HepG2 (cell line): Measurements from ENCODE around the gene AJUBA. TPM values are rescaled to one million over a fixed set of nuclear protein-coding genes. Genes with fewer than 3 reads are reported as not detected.
A peak's percentile ranks its signal among the peaks of the same experiment; 100 is the strongest.

ENCODE experiments used
- CHCHD3 ChIP-seq: sonication (generic); formaldehyde crosslinking; IDR thresholded peaks from 2 replicates; pipeline ENCODE4 v1.8.0; 2022; ENCODE audit warnings: mild to moderate bottlenecking, missing genetic modification reagents, moderate library complexity
- CREB1 ChIP-seq, 2 experiments: fragments of 450-650 bp in 1 of 2; IDR thresholded peaks; 2 replicates each; pipeline ENCODE4 v1.6.1; 2016 to 2017; ENCODE audit warnings: control low read depth in 1 of 2, mild to moderate bottlenecking in 1 of 2, missing compliant biosample characterization in 1 of 2, missing genetic modification characterization in 1 of 2
- EEA1 ChIP-seq: sonication (generic); formaldehyde crosslinking; IDR thresholded peaks from 2 replicates; pipeline ENCODE4 v1.5.1; 2020; ENCODE audit warnings: mild to moderate bottlenecking, missing genetic modification reagents, borderline replicate concordance
- FOXP4 ChIP-seq: sonication (generic); formaldehyde crosslinking; IDR thresholded peaks from 2 replicates; pipeline ENCODE4 v1.4.0; 2020; ENCODE audit warnings: missing genetic modification reagents
- GABPB1 ChIP-seq: IDR thresholded peaks from 2 replicates; pipeline ENCODE4 v1.6.1; 2016; ENCODE audit warnings: mild to moderate bottlenecking, missing genetic modification reagents, moderate library complexity, missing compliant biosample characterization
- HINFP ChIP-seq: sonication (generic); formaldehyde crosslinking; IDR thresholded peaks from 2 replicates; pipeline ENCODE4 v1.4.0; 2020; ENCODE audit warnings: low read depth, mild to moderate bottlenecking, missing genetic modification reagents
- KIAA2018 ChIP-seq: sonication (generic); formaldehyde crosslinking; IDR thresholded peaks from 2 replicates; pipeline ENCODE4 v1.5.0; 2020; ENCODE audit warnings: mild to moderate bottlenecking, missing genetic modification reagents, borderline replicate concordance
- MED1 ChIP-seq: sonication (generic); formaldehyde crosslinking; IDR thresholded peaks from 2 replicates; pipeline ENCODE4 v1.4.0; 2020; ENCODE audit warnings: missing genetic modification reagents
- ONECUT2 ChIP-seq: sonication (generic); formaldehyde crosslinking; IDR thresholded peaks from 2 replicates; pipeline ENCODE4 v1.4.0; 2020; ENCODE audit warnings: missing genetic modification reagents
- TEAD3 ChIP-seq: optimal IDR thresholded peaks from 2 replicates; pipeline ENCODE3; 2016; ENCODE audit warnings: borderline replicate concordance
- ZBTB26 ChIP-seq: IDR thresholded peaks from 2 replicates; pipeline ENCODE4 v1.6.1; 2016; ENCODE audit warnings: missing compliant biosample characterization, missing genetic modification reagents, borderline replicate concordance
- ZFYVE20 ChIP-seq: sonication (generic); formaldehyde crosslinking; IDR thresholded peaks from 2 replicates; pipeline ENCODE4 v1.8.0; 2023; ENCODE audit warnings: low read depth, mild to moderate bottlenecking, moderate library complexity, missing genetic modification reagents, borderline replicate concordance
- ZNF354B ChIP-seq: sonication (generic); formaldehyde crosslinking; IDR thresholded peaks from 2 replicates; pipeline ENCODE4 v1.8.0; 2022; ENCODE audit warnings: mild to moderate bottlenecking, missing genetic modification reagents
- ZNF652 ChIP-seq: IDR thresholded peaks from 2 replicates; pipeline ENCODE4 v1.6.1; 2016; ENCODE audit warnings: low read depth, borderline replicate concordance
- ZNF792 ChIP-seq: IDR thresholded peaks from 2 replicates; pipeline ENCODE4 v1.6.1; 2016
- polyA plus RNA-seq, 8 experiments: library from polyadenylated mRNA; depleted of rRNA in 3 of 8; stranded (reverse) in 7 of 8; unstranded in 1 of 8; fragments of >200 nt; fragmentation: Illumina TruSeq in 4 of 8; extraction: Trizol in 4 of 8; gene quantifications; 2 replicates each; pipeline versions ENCODE4 v1.2.1 to v1.2.3, GENCODE V29; 2011 to 2016; ENCODE audit warnings: low read depth in 4 of 8, missing spikeins in 1 of 8, mixed read lengths in 1 of 8; ENCODE audit not compliant: insufficient read depth in 1 of 8
- total RNA-seq, 5 experiments: library from RNA; depleted of rRNA; stranded (reverse); fragments of >200 nt; fragmentation: Illumina TruSeq; extraction: Trizol; gene quantifications; 2 replicates each; pipeline ENCODE4 v1.2.3, GENCODE V29; 2016; ENCODE audit warnings: low read depth in 1 of 5

The AJUBA gene
- total and polyA plus RNA-seq, 2 of the 13 experiments (the other 11 are each of a cell fraction or from before 2014, with no cell fraction given) = 157 to 241 TPM

GRCh38 chr14:23013054-23013748 is 30.9 kb upstream of the AJUBA start (continued):
- 0 out of 2 replicates have a peak, but pooled peaks have one; percentile 20 for TF ChIP-seq FOXP4 (CRISPR knock-in tag)
- 0 out of 2 replicates have a peak, but pooled peaks have one; percentile 29 for TF ChIP-seq ZBTB26 (CRISPR knock-in tag)
- peak; percentile 57 for TF ChIP-seq TEAD3 (CRISPR knock-in tag)
- 0 out of 2 replicates have a peak, but pooled peaks have one; percentile 36 for TF ChIP-seq ZNF792 (CRISPR knock-in tag)
- TF ChIP-seq MED1 = peak; percentile 14; the same call in 1 of the 2 replicates
- TF ChIP-seq CREB1 (IDR thresholded peaks at IDR 0.05) = no peak
- TF ChIP-seq CREB1 (CRISPR knock-in tag; IDR thresholded peaks at IDR 0.05) = no peak
- no peak for TF ChIP-seq ZFYVE20 (CRISPR knock-in tag)
- TF ChIP-seq ZNF652 (CRISPR knock-in tag) = no peak
- no peak for TF ChIP-seq EEA1 (CRISPR knock-in tag)
- no peak for TF ChIP-seq GABPB1
- TF ChIP-seq ONECUT2 (CRISPR knock-in tag) = no peak
- TF ChIP-seq CHCHD3 = no peak
- TF ChIP-seq ZNF354B = no peak
- no peak for TF ChIP-seq HINFP (CRISPR knock-in tag)
- no peak for TF ChIP-seq KIAA2018 (CRISPR knock-in tag)
